Neural crest cell (in vitro differentiated cells): ENCODE measurements around the gene SYT13. TPM values are rescaled to one million over a fixed set of nuclear protein-coding genes. Genes with fewer than 3 reads are reported as not detected.

Experiments
- DNase-seq: peaks from one replicate; pipeline ENCODE4 v3.0.0; 2021; ENCODE audit warnings: low read depth, mixed read lengths, low spot score
- H3K27ac Mint-ChIP-seq: one replicate; pipeline ENCODE4 v1.8.0; 2021; ENCODE audit warnings: mild to moderate bottlenecking, mixed read lengths; ENCODE audit not compliant: unreplicated experiment
- H3K27me3 Mint-ChIP-seq: 2 replicates; pipeline ENCODE4 v1.8.0; 2021; ENCODE audit warnings: low read depth, mild to moderate bottlenecking, mixed read lengths
- H3K36me3 Mint-ChIP-seq: 2 replicates; pipeline ENCODE4 v1.8.0; 2021; ENCODE audit warnings: low read depth, mild to moderate bottlenecking, mixed read lengths
- H3K4me1 Mint-ChIP-seq: 2 replicates; pipeline ENCODE4 v1.8.0; 2021; ENCODE audit warnings: mixed read lengths
- H3K4me3 Mint-ChIP-seq: one replicate; pipeline ENCODE4 v1.8.0; 2021; ENCODE audit warnings: mild to moderate bottlenecking, mixed read lengths
- H3K9me3 Mint-ChIP-seq: 2 replicates; pipeline ENCODE4 v1.8.0; 2021; ENCODE audit warnings: mixed read lengths
- total RNA-seq: library from RNA; stranded (reverse); gene quantifications from 2 replicates; pipeline ENCODE4 v1.2.1, GENCODE V29; 2021
- TF ChIP-seq, protein P1 (sequence below): fragments of 200-600 bp; sonication (generic); conservative IDR thresholded peaks from 2 replicates; pipeline ENCODE4 v1.5.0; 2021; ENCODE audit warnings: antibody characterized with exemption, mild to moderate bottlenecking

Gene SYT13
- total RNA-seq, 1 donor from 2014 or later: 1.7 TPM

DNA sequence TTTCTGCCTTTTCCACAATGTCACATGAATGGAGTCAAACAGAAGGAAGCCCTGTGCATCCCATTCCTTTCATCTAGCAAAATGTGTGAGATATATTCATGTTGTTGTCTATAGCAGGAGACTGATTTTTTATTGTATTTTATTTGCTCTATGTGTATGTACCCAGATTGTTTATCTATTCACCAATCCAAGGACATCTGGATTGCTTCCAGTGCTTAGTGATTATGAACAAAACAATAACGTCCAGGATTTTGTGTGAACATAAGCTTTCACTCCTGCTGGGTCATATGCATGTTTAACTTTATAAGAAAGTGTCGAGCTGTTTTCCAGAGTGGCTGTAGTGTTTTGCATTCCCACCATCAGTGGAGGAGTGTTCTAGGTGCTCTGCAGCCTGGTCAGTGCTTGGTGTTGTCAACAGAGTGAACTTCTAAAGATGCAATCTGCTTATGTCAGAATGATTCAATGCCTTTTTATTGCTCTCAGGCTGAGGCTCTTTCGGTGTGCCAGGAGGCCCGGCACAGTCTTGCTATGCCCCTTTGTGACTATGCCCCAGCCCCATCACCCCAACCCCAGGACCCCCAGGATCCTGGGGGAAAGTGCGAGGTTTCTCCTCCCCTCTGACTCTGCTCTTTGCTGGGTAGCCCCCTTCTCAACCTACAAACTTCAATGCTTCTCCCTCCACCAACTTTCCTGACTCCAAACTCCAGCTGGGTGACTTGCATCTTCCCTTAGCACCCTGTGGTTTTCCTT lies 19.9 kb upstream of the SYT13 start:
- Mint-ChIP-seq H3K27ac (no peak overlapping the region), H3K27me3 (peaks cover 12% of the 10 kb centered on the region)

DNA sequence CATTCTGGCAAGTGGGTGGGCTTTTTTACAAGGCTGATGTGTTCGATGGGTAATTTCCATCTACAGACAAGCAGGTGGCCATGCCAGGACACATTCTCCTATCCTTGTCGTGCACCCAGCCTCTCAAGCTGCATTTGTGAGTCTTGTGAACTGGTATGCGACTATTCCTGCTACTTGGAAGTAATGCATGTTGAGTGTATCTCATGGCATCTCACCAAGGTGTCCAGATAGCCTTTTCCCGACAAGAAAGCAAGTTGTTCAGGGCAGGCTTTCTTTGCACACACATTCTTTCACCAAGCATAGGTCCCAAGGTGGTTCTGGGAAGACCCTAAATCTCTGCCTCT lies 18.8 kb upstream of the SYT13 start:
- Mint-ChIP-seq H3K4me1 (no peaks in the 10 kb centered on the region), H3K4me3 (no peak overlapping the region), H3K36me3 (no peaks in the 10 kb centered on the region), H3K27me3 (peaks cover 12% of the 10 kb centered on the region), H3K9me3 (no peaks in the 10 kb centered on the region), H3K27ac (peak overlapping the region; percentile 70)
- DNase-seq: no peak
- TF ChIP-seq, protein P1, sequence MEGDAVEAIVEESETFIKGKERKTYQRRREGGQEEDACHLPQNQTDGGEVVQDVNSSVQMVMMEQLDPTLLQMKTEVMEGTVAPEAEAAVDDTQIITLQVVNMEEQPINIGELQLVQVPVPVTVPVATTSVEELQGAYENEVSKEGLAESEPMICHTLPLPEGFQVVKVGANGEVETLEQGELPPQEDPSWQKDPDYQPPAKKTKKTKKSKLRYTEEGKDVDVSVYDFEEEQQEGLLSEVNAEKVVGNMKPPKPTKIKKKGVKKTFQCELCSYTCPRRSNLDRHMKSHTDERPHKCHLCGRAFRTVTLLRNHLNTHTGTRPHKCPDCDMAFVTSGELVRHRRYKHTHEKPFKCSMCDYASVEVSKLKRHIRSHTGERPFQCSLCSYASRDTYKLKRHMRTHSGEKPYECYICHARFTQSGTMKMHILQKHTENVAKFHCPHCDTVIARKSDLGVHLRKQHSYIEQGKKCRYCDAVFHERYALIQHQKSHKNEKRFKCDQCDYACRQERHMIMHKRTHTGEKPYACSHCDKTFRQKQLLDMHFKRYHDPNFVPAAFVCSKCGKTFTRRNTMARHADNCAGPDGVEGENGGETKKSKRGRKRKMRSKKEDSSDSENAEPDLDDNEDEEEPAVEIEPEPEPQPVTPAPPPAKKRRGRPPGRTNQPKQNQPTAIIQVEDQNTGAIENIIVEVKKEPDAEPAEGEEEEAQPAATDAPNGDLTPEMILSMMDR: no peak

More for the DNA sequence above, 19.9 kb upstream of the SYT13 start:
- no peak for DNase-seq
- TF ChIP-seq, protein P1: no peak
- no peaks in the 10 kb centered on the region for H3K9me3 Mint-ChIP-seq
- H3K36me3 Mint-ChIP-seq: no peaks in the 10 kb centered on the region
- no peaks in the 10 kb centered on the region for H3K4me1 Mint-ChIP-seq
- no peak overlapping the region for H3K4me3 Mint-ChIP-seq

DNA sequence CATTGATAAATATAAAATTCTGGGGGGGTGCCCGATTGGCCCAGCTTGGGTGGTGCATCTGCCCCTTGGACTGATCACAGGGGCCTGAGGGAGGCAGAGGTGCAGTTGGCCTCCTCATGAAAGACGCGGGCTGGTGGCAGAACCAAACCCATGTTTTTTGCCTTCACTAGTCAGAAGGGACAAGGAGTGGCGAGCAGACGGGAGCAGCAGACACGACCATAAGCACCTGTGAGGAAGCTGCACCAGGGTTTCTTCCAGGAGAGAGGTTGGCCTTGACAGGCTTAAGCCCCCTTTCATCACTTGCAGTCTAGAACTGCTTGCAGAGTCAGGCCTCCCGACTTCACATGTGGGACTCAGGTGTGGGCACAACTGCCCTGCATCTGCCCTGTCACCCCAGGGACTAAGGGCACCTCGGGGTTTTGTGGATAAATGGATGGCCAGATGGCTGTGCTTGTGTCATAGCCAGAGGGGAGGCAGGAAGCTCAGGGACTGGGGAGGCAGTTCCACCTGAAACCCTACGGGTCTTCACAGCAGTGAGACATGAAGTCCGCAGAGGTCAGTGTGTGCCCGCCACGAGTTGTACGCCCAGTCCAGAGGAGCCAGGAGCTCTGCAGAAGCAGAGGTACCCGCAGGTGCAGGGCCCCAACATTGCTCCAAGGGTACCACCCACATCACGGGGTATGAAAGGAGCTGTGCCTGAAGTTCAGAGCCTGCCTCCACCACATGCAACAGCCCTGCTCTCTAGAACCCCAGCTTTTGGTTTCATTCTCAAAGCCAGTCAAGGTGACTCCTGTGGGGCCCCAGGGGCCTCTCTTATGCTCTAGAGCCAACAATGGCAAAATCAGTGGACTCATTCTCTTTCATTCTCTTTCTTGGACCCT lies 18.2 kb upstream of the SYT13 start:
- H3K27ac Mint-ChIP-seq: no peak overlapping the region
- peaks cover 8% of the 10 kb centered on the region for H3K27me3 Mint-ChIP-seq
- H3K4me1 Mint-ChIP-seq: no peaks in the 10 kb centered on the region
- H3K9me3 Mint-ChIP-seq: no peaks in the 10 kb centered on the region
- no peaks in the 10 kb centered on the region for H3K36me3 Mint-ChIP-seq
- TF ChIP-seq, protein P1: no peak
- no peak overlapping the region for H3K4me3 Mint-ChIP-seq
- no peak for DNase-seq

DNA sequence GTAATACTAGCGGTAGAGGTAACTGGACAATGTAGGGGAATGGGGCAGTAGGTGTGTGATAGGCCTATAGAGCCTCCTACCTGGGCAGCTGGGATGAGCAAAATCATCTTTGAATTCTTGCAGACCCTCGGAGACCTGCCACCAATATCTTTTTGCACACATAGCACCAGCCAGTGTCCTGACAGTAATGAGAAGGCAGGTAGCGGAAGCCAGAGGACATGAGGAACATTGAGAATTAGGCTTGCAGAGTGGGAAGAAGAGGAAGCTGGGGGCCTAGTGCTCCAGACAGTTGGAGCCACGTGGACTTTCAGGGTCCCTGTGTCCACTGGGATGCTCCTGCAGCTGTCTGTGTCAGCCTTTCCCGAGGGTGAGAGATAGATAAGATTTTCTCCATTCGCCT lies 17.2 kb upstream of the SYT13 start:
- TF ChIP-seq, protein P1: no peak
- Mint-ChIP-seq H3K4me1 (peaks cover 8% of the 10 kb centered on the region), H3K27ac (no peak overlapping the region), H3K4me3 (no peak overlapping the region), H3K9me3 (no peaks in the 10 kb centered on the region), H3K27me3 (peaks cover 8% of the 10 kb centered on the region), H3K36me3 (no peaks in the 10 kb centered on the region)
- DNase-seq: no peak

DNA sequence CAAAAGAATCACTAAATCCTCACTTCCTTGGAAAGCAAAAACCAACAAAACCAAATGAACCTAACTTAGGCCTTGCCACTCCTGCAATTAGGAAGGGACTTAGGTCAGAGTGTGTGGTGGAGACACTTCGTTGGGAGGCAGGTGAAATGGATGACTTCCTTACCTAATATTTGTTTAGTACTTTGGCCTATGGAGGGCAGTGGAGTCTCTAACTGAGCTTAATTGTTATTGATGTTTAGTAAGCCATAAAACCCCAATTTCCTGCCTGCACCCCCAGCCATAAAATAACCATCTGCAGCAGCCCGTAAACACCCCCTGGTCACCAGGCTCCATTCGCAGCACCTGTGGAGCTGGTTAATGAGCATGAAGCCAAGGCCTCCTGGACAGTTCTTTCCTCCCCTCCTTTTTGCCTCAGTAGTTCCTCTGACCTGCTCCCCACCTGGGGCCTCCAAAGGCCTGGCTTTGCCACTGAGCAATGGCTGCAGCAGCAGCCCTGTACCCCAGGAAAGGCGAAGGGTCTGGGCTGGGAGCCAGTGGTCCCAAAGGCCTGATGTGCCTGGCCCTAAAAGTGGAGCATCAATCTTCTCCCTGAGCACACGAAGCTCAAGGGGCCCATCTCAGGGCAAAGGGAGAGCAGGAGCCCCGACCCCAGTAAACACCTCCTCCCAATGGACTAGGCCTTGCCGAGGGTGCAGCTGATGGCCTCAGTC lies 15.6 kb upstream of the SYT13 start:
- Mint-ChIP-seq H3K27me3 (peaks cover 9% of the 10 kb centered on the region), H3K4me3 (no peak overlapping the region), H3K36me3 (no peaks in the 10 kb centered on the region), H3K9me3 (no peaks in the 10 kb centered on the region), H3K27ac (no peak overlapping the region), H3K4me1 (peaks cover 8% of the 10 kb centered on the region)
- no peak for DNase-seq
- TF ChIP-seq, protein P1: no peak
